Measurements from ENCODE around the gene MTA3.

GRCh38 chr2:42783511-42783910 is 215.1 kb downstream of the MTA3 start:
- TF ChIP-seq CTCF (IDR thresholded peaks at IDR 0.05; ENCODE audit: insufficient read depth, low read length) (no peak), REST (IDR thresholded peaks at IDR 0.05; ENCODE audit: insufficient replicate concordance, low read depth) (no peak)
